Ectodermal cell (in vitro differentiated cells): Measurements from ENCODE around the gene CAV1.

Experiments
- H3K27ac ChIP-seq: 2 replicates; pipeline ENCODE4 v1.7.0; 2013; ENCODE audit warnings: mild to moderate bottlenecking, low read depth, low read length; ENCODE audit not compliant: insufficient read depth, poor library complexity, severe bottlenecking
- H3K27me3 ChIP-seq: 2 replicates; pipeline ENCODE4 v1.7.0; 2013; ENCODE audit warnings: mild to moderate bottlenecking, low read length; ENCODE audit not compliant: insufficient read depth, control insufficient read depth, poor library complexity, severe bottlenecking
- H3K36me3 ChIP-seq: one replicate; pipeline ENCODE4 v1.7.0; 2013; ENCODE audit warnings: low read length; ENCODE audit not compliant: control insufficient read depth, insufficient read depth
- H3K4me1 ChIP-seq: one replicate; pipeline ENCODE4 v1.7.0; 2013; ENCODE audit warnings: low read length; ENCODE audit not compliant: control insufficient read depth, insufficient read depth
- H3K4me3 ChIP-seq: 2 replicates; pipeline ENCODE4 v1.7.0; 2013; ENCODE audit warnings: low read depth, low read length, control low read depth; ENCODE audit not compliant: insufficient read depth
- H3K9me3 ChIP-seq: 2 replicates; pipeline ENCODE4 v1.7.0; 2013; ENCODE audit warnings: mild to moderate bottlenecking, low read length, moderate library complexity; ENCODE audit not compliant: control insufficient read depth
- WGBS, 2 experiments: methylation state at CpG; one replicate each; pipeline ENCODE4 v1.1.7; 2013; ENCODE audit warnings: missing lambda C conversion rate in 2 of 2; 5-methylcytosine and 5-hydroxymethylcytosine counted together

Gene CAV1

GRCh38 chr7:116503835-116504234 lies 21.0 kb upstream of the CAV1 start:
- no peaks in the 10 kb centered on the region for H3K9me3 ChIP-seq
- H3K27me3 ChIP-seq, result peaks cover 32% of the 10 kb centered on the region
- H3K4me1 ChIP-seq, result no peaks in the 10 kb centered on the region
- H3K36me3 ChIP-seq, result no peaks in the 10 kb centered on the region
- no peak overlapping the region for H3K4me3 ChIP-seq
- H3K27ac ChIP-seq, result no peak overlapping the region

GRCh38 chr7:116505278-116505677 lies 19.6 kb upstream of the CAV1 start:
- H3K9me3 ChIP-seq, result no peaks in the 10 kb centered on the region
- no peaks in the 10 kb centered on the region for H3K4me1 ChIP-seq
- WGBS, 2 experiments, result 67 to 84% methylated on average over 2 of the region's 2 CpGs
- peaks cover 18% of the 10 kb centered on the region for H3K27me3 ChIP-seq
- H3K4me3 ChIP-seq, result no peak overlapping the region
- no peaks in the 10 kb centered on the region for H3K36me3 ChIP-seq
- H3K27ac ChIP-seq, result no peak overlapping the region

- Histone ChIP-seq H3K27ac (no peak overlapping the region), H3K4me1 (no peaks in the 10 kb centered on the region), H3K36me3 (no peaks in the 10 kb centered on the region), H3K27me3 (peaks cover 12% of the 10 kb centered on the region), H3K9me3 (no peaks in the 10 kb centered on the region), H3K4me3 (no peak overlapping the region)
- WGBS, 2 experiments, result 90 to 97% methylated on average over 3 of the region's 3 CpGs
These were observed 19.0 kb upstream of the CAV1 start for GRCh38 chr7:116505823-116506222.

GRCh38 chr7:116509982-116510579 lies 14.8 kb upstream of the CAV1 start:
- no peaks in the 10 kb centered on the region for H3K9me3 ChIP-seq
- no peaks in the 10 kb centered on the region for H3K27me3 ChIP-seq
- H3K4me1 ChIP-seq, result peaks cover 6% of the 10 kb centered on the region
- no peak overlapping the region for H3K4me3 ChIP-seq
- no peaks in the 10 kb centered on the region for H3K36me3 ChIP-seq
- WGBS, 2 experiments, result 90 to 91% methylated on average over 6 to 7 of the region's 7 CpGs
- H3K27ac ChIP-seq, result no peak overlapping the region

- H3K27me3 ChIP-seq, result no peaks in the 10 kb centered on the region
- H3K9me3 ChIP-seq, result no peaks in the 10 kb centered on the region
- peaks cover 6% of the 10 kb centered on the region for H3K4me1 ChIP-seq
- no peaks in the 10 kb centered on the region for H3K36me3 ChIP-seq
- no peak overlapping the region for H3K27ac ChIP-seq
- H3K4me3 ChIP-seq, result no peak overlapping the region
These were observed 14.0 kb upstream of the CAV1 start for GRCh38 chr7:116510795-116511194.

GRCh38 chr7:116511552-116512519 lies 13.0 kb upstream of the CAV1 start:
- H3K4me3 ChIP-seq, result no peak overlapping the region
- no peak overlapping the region for H3K27ac ChIP-seq
- no peaks in the 10 kb centered on the region for H3K27me3 ChIP-seq
- peaks cover 6% of the 10 kb centered on the region for H3K4me1 ChIP-seq
- 89% methylated on average over 12 of the region's 12 CpGs for WGBS, 2 experiments
- H3K36me3 ChIP-seq, result no peaks in the 10 kb centered on the region
- H3K9me3 ChIP-seq, result no peaks in the 10 kb centered on the region

- Histone ChIP-seq H3K9me3 (no peaks in the 10 kb centered on the region), H3K27ac (no peak overlapping the region), H3K4me1 (peaks cover 6% of the 10 kb centered on the region), H3K36me3 (no peaks in the 10 kb centered on the region), H3K27me3 (no peaks in the 10 kb centered on the region), H3K4me3 (no peak overlapping the region)
- WGBS, 2 experiments, result 84 to 87% methylated on average over 4 of the region's 4 CpGs
These were observed 12.2 kb upstream of the CAV1 start for GRCh38 chr7:116512520-116513188.

- Histone ChIP-seq H3K4me1 (peaks cover 6% of the 10 kb centered on the region), H3K4me3 (no peak overlapping the region), H3K36me3 (no peaks in the 10 kb centered on the region), H3K27ac (no peak overlapping the region), H3K9me3 (no peaks in the 10 kb centered on the region), H3K27me3 (no peaks in the 10 kb centered on the region)
These were observed 9.3 kb upstream of the CAV1 start for GRCh38 chr7:116515584-116515983.

- H3K27ac ChIP-seq, result no peak overlapping the region
- H3K4me3 ChIP-seq, result no peak overlapping the region
- H3K4me1 ChIP-seq, result peaks cover 6% of the 10 kb centered on the region
- no peaks in the 10 kb centered on the region for H3K9me3 ChIP-seq
- H3K27me3 ChIP-seq, result no peaks in the 10 kb centered on the region
- H3K36me3 ChIP-seq, result no peaks in the 10 kb centered on the region
These were observed 8.5 kb upstream of the CAV1 start for GRCh38 chr7:116516324-116516723.

GRCh38 chr7:116517626-116518025 lies 7.2 kb upstream of the CAV1 start:
- 88 to 94% methylated on average over 1 of the region's 1 CpG for WGBS, 2 experiments

More at GRCh38 chr7:116517626-116518025, 7.2 kb upstream of the CAV1 start:
- Histone ChIP-seq H3K27ac (no peak overlapping the region), H3K4me1 (no peaks in the 10 kb centered on the region), H3K36me3 (no peaks in the 10 kb centered on the region), H3K27me3 (no peaks in the 10 kb centered on the region), H3K4me3 (no peak overlapping the region), H3K9me3 (no peaks in the 10 kb centered on the region)
